Activated B cell treated with CpG ODN at 0.5 μM for 24 hours (primary cell): ENCODE data around the gene ZNF529. TPM values are rescaled to one million over a fixed set of nuclear protein-coding genes. Genes with fewer than 3 reads are reported as not detected.

Experiments used
- ATAC-seq: fragments of 200-7000 bp; cut with Tn5 transposase; one replicate; pipeline ENCODE4 v1.10.0; 2021; ENCODE audit warnings: low read depth, mild to moderate bottlenecking, moderate library complexity
- CTCF ChIA-PET: fragments of 350-600 bp; sonication (Branson Sonifier 250); formaldehyde crosslinking; loops from one replicate; lab custom pipeline; 2021; ENCODE audit warnings: antibody characterized with exemption; lab: Charles Lee
- POLR2A ChIA-PET: fragments of 350-600 bp; sonication (Branson Sonifier 250); formaldehyde crosslinking; loops from one replicate; lab custom pipeline; 2021; ENCODE audit warnings: antibody characterized with exemption; lab: Charles Lee
- DNase-seq: peaks from one replicate; pipeline ENCODE4 v3.0.0; 2022
- H3K27ac Mint-ChIP-seq: one replicate; pipeline ENCODE4 v1.8.0; 2020; ENCODE audit warnings: mixed read lengths
- H3K27me3 Mint-ChIP-seq: one replicate; pipeline ENCODE4 v1.8.0; 2021; ENCODE audit warnings: mixed read lengths
- H3K36me3 Mint-ChIP-seq: one replicate; pipeline ENCODE4 v1.8.0; 2021; ENCODE audit warnings: low read depth, mixed read lengths
- H3K4me1 Mint-ChIP-seq: one replicate; pipeline ENCODE4 v1.8.0; 2021; ENCODE audit warnings: mixed read lengths
- H3K4me3 Mint-ChIP-seq: one replicate; pipeline ENCODE4 v1.8.0; 2020; ENCODE audit warnings: mild to moderate bottlenecking, mixed read lengths
- H3K9me3 Mint-ChIP-seq: one replicate; pipeline ENCODE4 v1.8.0; 2020; ENCODE audit warnings: mixed read lengths
- CTCF ChIP-seq: fragments of 200-600 bp; IDR thresholded peaks from one replicate; pipeline ENCODE4 v1.8.0; 2022; ENCODE audit warnings: antibody characterized with exemption, mild to moderate bottlenecking
- intact Hi-C: fragments of 100-400 bp; cut with micrococcal nuclease; formaldehyde crosslinking; loops from one replicate; pipeline ENCODE4 v1.15.1; 2024
- total RNA-seq: library from RNA; stranded (reverse); gene quantifications from 2 replicates; pipeline ENCODE4 v1.2.3, GENCODE V29; 2022

The ZNF529 gene
- total RNA-seq, 1 donor from 2014 or later, result 23.6 TPM

- CTCF ChIA-PET, result interaction anchor here (1.0 kb wide), 1 partner anchor 45 kb away, joined by 3 read pairs; the partner anchor contains the start of gene ZNF529
- ATAC-seq (peak; percentile 89), DNase-seq (peak; percentile 94)
- intact Hi-C loops, result loop anchor here (1.0 to 5.0 kb wide), 12 partner anchors 39 to 843 kb away; partner anchors contain the start of genes ZFP14, ZNF345, ZNF382 and ZNF383
- peaks cover 27% of the 10 kb centered on the region for H3K4me1 Mint-ChIP-seq
- no peak for TF ChIP-seq CTCF
- H3K36me3 Mint-ChIP-seq, result peaks cover 42% of the 10 kb centered on the region
- POLR2A ChIA-PET, result interaction anchor here (0.6 to 3.5 kb wide), 26 partner anchors 33 to 1164 kb away, joined by 3 to 39 read pairs (median 5); partner anchors contain the start of genes ALKBH6, ZFP14, ZNF146 and ZNF345
- H3K27me3 Mint-ChIP-seq, result no peaks in the 10 kb centered on the region
- peaks cover 12% of the 10 kb centered on the region for H3K9me3 Mint-ChIP-seq
- peak within 1 kb of the TSS; percentile 99 for H3K27ac Mint-ChIP-seq
- peak within 1 kb of the TSS; percentile 99 for H3K4me3 Mint-ChIP-seq
These were observed 44.7 kb downstream of the ZNF529 start, which contains the start of gene ZNF260 for GRCh38 chr19:36528194-36528920. Gene ZNF260, minus strand, starts transcription at chr19:36528271. Its CDS starts 13,033 bp downstream, at chr19:36515238.

DNA sequence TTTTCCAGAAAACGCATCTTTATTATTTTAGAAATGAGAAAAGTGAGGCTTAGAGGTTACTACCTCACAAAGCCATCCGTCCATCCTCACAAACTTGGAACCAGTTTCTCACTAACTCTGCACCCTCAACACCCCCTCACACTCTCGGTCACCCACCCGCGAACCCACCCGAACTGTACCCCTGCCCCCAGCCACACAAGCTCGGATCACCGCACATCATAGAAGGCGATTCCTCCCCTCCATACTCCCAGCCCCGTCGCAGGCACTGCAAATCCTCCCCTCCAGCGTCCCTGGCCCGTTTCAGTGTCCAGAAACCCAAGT is 45.3 kb downstream of the ZNF529 start:
- no peak for TF ChIP-seq CTCF
- H3K27ac Mint-ChIP-seq, result peak overlapping the region; percentile 99
- intact Hi-C loops, result loop anchor here (1.0 to 5.0 kb wide), 12 partner anchors 39 to 843 kb away; partner anchors contain the start of genes ZFP14, ZNF345, ZNF382 and ZNF383
- no peaks in the 10 kb centered on the region for H3K27me3 Mint-ChIP-seq
- ATAC-seq (no peak), DNase-seq (no peak)
- H3K9me3 Mint-ChIP-seq, result peaks cover 13% of the 10 kb centered on the region
- peaks cover 43% of the 10 kb centered on the region for H3K36me3 Mint-ChIP-seq
- ChIA-PET CTCF (interaction anchor here (1.0 kb wide), 1 partner anchor 45 kb away, joined by 3 read pairs; the partner anchor contains the start of gene ZNF529), POLR2A (interaction anchor here (0.6 to 3.5 kb wide), 19 partner anchors 33 to 1164 kb away, joined by 3 to 39 read pairs (median 6); partner anchors contain the start of genes ALKBH6, ZFP14, ZNF146 and ZNF345)
- H3K4me3 Mint-ChIP-seq, result peak overlapping the region; percentile 99
- peaks cover 29% of the 10 kb centered on the region for H3K4me1 Mint-ChIP-seq

DNA sequence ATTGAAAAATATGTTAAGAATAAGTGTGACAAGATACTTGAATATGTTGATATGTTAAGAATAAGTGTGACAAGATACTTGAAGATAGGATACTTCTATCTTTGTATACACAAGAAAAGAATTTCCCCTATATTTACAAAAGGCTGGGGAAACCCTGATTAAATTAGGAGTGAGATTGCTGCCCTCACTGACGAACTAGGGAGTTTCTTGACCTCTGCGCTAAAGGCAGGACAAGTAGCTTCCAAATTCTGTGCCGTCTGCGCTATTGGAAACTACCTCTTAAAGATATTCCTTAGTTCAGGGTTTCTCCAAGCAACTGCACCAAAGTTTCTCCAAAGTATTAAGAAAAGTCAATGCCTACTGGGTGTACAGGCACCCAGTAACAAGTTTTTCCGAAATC is 45.8 kb downstream of the ZNF529 start:
- no peaks in the 10 kb centered on the region for H3K27me3 Mint-ChIP-seq
- intact Hi-C loops, result loop anchor here (5.0 kb wide), 1 partner anchor 690 kb away; the partner anchor contains the start of gene ZNF383

DNA sequence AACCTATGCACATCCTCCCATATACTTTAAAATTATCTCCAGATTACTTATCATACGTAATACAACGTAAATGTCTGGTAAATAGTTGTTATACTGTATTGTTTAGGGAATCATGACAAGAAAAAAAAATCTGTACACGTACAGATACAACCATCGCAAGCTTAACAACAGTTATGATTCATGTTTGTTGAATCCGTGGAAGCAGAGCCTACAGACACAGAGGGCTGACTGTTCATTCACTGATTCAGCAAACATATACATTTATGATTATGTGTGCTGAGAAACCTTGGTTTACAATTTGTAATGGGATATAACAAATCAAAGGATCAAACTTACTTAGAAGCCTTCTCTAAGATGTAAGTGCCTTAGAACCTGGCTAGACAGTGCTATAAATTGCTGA is 46.5 kb downstream of the ZNF529 start:
- no peak for TF ChIP-seq CTCF
- H3K27ac Mint-ChIP-seq, result peak overlapping the region; percentile 24
- peaks cover 48% of the 10 kb centered on the region for H3K36me3 Mint-ChIP-seq
- H3K9me3 Mint-ChIP-seq, result peaks cover 17% of the 10 kb centered on the region
- H3K4me1 Mint-ChIP-seq, result peaks cover 29% of the 10 kb centered on the region
- DNase-seq (no peak), ATAC-seq (no peak)
- H3K4me3 Mint-ChIP-seq, result peak overlapping the region; percentile 99
- CTCF ChIA-PET, result no interaction called here
- intact Hi-C loops, result loop anchor here (5.0 kb wide), 1 partner anchor 691 kb away; the partner anchor contains the start of gene ZNF383
- no peaks in the 10 kb centered on the region for H3K27me3 Mint-ChIP-seq
- POLR2A ChIA-PET, result interaction anchor here (0.6 to 3.5 kb wide), 2 partner anchors 46 to 124 kb away, joined by 5 to 36 read pairs; partner anchors contain the start of gene ZNF529

More for the DNA sequence above, 45.8 kb downstream of the ZNF529 start:
- Mint-ChIP-seq H3K4me1 (peaks cover 29% of the 10 kb centered on the region), H3K36me3 (peaks cover 43% of the 10 kb centered on the region), H3K27ac (peak overlapping the region; percentile 99), H3K4me3 (peak overlapping the region; percentile 99), H3K9me3 (peaks cover 17% of the 10 kb centered on the region)
- no peak for DNase-seq
- TF ChIP-seq CTCF, result no peak
- ATAC-seq, result no peak
- CTCF ChIA-PET, result no interaction called here
- POLR2A ChIA-PET, result interaction anchor here (0.6 to 3.5 kb wide), 5 partner anchors 38 to 513 kb away, joined by 3 to 39 read pairs (median 19); partner anchors contain the start of genes ALKBH6, ZFP14, ZNF345 and ZNF529

DNA sequence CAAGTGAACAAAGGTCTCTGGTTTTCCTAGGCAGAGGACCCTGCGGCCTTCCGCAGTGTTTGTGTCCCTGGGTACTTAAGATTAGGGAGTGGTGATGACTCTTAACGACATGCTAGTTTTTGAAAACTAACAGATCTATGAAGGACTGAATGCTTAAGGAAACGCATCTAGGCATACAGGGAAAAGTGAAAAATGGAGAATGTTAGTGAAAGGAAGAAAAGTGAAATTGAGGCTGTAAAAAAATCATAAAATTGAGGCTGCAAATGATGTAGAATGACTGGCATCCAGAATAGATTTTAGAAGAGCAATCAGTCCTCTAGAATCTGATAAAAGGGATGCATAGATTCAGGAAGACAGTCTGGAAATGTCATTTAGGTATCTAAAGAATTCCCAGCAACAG is 48.5 kb downstream of the ZNF529 start:
- no peak for ATAC-seq
- intact Hi-C loops, result loop anchor here (5.0 kb wide), 1 partner anchor 693 kb away; the partner anchor contains the start of gene ZNF383
- no peaks in the 10 kb centered on the region for H3K27me3 Mint-ChIP-seq
- H3K36me3 Mint-ChIP-seq, result peaks cover 64% of the 10 kb centered on the region
- DNase-seq, result no peak
- no peak overlapping the region for H3K4me3 Mint-ChIP-seq
- peaks cover 21% of the 10 kb centered on the region for H3K9me3 Mint-ChIP-seq
- peaks cover 29% of the 10 kb centered on the region for H3K4me1 Mint-ChIP-seq
- TF ChIP-seq CTCF, result no peak
- CTCF ChIA-PET, result no interaction called here
- POLR2A ChIA-PET, result no interaction called here
- no peak overlapping the region for H3K27ac Mint-ChIP-seq
